IPS-18c (cell line): ENCODE data around the gene TXNDC2.
"Not testable (repeated sequence)": the region's sequence is repeated elsewhere in the genome, so short reads cannot be mapped to it uniquely, and the experiment has no call there.

Experiments used
- H3K4me3 ChIP-seq: 2 replicates; pipeline ENCODE4 v1.7.0; 2013; ENCODE audit warnings: low read depth, mild to moderate bottlenecking, low read length, moderate library complexity; ENCODE audit not compliant: insufficient read depth
- H3K9me3 ChIP-seq: one replicate; pipeline ENCODE4 v1.6.1; 2013; ENCODE audit warnings: mild to moderate bottlenecking, low read length, moderate library complexity; ENCODE audit not compliant: control insufficient read depth, insufficient read depth

The TXNDC2 gene

GRCh38 chr18:9856092-9856491, 29.7 kb upstream of the TXNDC2 start:
- no peak overlapping the region for H3K4me3 ChIP-seq
- no peaks in the 10 kb centered on the region for H3K9me3 ChIP-seq

GRCh38 chr18:9857479-9857998, 28.2 kb upstream of the TXNDC2 start:
- not testable (repeated sequence) for H3K4me3 ChIP-seq, H3K9me3 ChIP-seq

- Histone ChIP-seq H3K4me3 (no peak overlapping the region), H3K9me3 (no peaks in the 10 kb centered on the region)
These were observed 27.1 kb upstream of the TXNDC2 start for GRCh38 chr18:9858642-9859041.

GRCh38 chr18:9859232-9859631, 26.5 kb upstream of the TXNDC2 start:
- H3K4me3 ChIP-seq = no peak overlapping the region
- no peaks in the 10 kb centered on the region for H3K9me3 ChIP-seq

- H3K4me3 ChIP-seq = no peak overlapping the region
These were observed 25.1 kb upstream of the TXNDC2 start for GRCh38 chr18:9860682-9861081.

GRCh38 chr18:9861157-9861556, 24.6 kb upstream of the TXNDC2 start:
- Histone ChIP-seq H3K4me3 (no peak overlapping the region), H3K9me3 (peaks cover 2% of the 10 kb centered on the region)

More at GRCh38 chr18:9860682-9861081, 25.1 kb upstream of the TXNDC2 start:
- H3K9me3 ChIP-seq = no peaks in the 10 kb centered on the region

GRCh38 chr18:9861933-9862332, 23.8 kb upstream of the TXNDC2 start:
- Histone ChIP-seq H3K4me3 (no peak overlapping the region), H3K9me3 (peaks cover 3% of the 10 kb centered on the region)

GRCh38 chr18:9862686-9863085, 23.1 kb upstream of the TXNDC2 start:
- H3K4me3 ChIP-seq = no peak overlapping the region

GRCh38 chr18:9863282-9863681, 22.5 kb upstream of the TXNDC2 start:
- Histone ChIP-seq H3K9me3 (peaks cover 3% of the 10 kb centered on the region), H3K4me3 (no peak overlapping the region)

More at GRCh38 chr18:9862686-9863085, 23.1 kb upstream of the TXNDC2 start:
- peaks cover 3% of the 10 kb centered on the region for H3K9me3 ChIP-seq

- H3K4me3 ChIP-seq = no peak overlapping the region
- peaks cover 3% of the 10 kb centered on the region for H3K9me3 ChIP-seq
These were observed 19.8 kb upstream of the TXNDC2 start for GRCh38 chr18:9865764-9866490.

- peaks cover 3% of the 10 kb centered on the region for H3K9me3 ChIP-seq
- H3K4me3 ChIP-seq = no peak overlapping the region
These were observed 19.1 kb upstream of the TXNDC2 start for GRCh38 chr18:9866627-9867026.

GRCh38 chr18:9867071-9867594, 18.6 kb upstream of the TXNDC2 start:
- peaks cover 3% of the 10 kb centered on the region for H3K9me3 ChIP-seq
- H3K4me3 ChIP-seq = no peak overlapping the region

GRCh38 chr18:9868857-9869714, 16.7 kb upstream of the TXNDC2 start:
- Histone ChIP-seq H3K4me3 (no peak overlapping the region), H3K9me3 (peaks cover 3% of the 10 kb centered on the region)

- no peak overlapping the region for H3K4me3 ChIP-seq
- peaks cover 3% of the 10 kb centered on the region for H3K9me3 ChIP-seq
These were observed 15.9 kb upstream of the TXNDC2 start for GRCh38 chr18:9869715-9870430.

- Histone ChIP-seq H3K9me3 (peaks cover 3% of the 10 kb centered on the region), H3K4me3 (0 out of 2 replicates have a peak overlapping the region, but pooled peaks have one; percentile 24)
These were observed 15.3 kb upstream of the TXNDC2 start for GRCh38 chr18:9870431-9871008.

- no peak overlapping the region for H3K4me3 ChIP-seq
- H3K9me3 ChIP-seq = peaks cover under 1% of the 10 kb centered on the region
These were observed 14.5 kb upstream of the TXNDC2 start for GRCh38 chr18:9871244-9871746.

- Histone ChIP-seq H3K9me3 (no peaks in the 10 kb centered on the region), H3K4me3 (no peak overlapping the region)
These were observed 12.9 kb upstream of the TXNDC2 start for GRCh38 chr18:9872823-9873222.
